ENCODE data around the gene GMDS. TPM values are rescaled to one million over a fixed set of nuclear protein-coding genes. Genes with fewer than 3 reads are reported as not detected.

GMDS gene
- total and polyA plus RNA-seq, 2 of the 8 experiments (the other 6 are each of a cell fraction or from before 2014, with no cell fraction given): 16.8 to 50.0 TPM

DNA sequence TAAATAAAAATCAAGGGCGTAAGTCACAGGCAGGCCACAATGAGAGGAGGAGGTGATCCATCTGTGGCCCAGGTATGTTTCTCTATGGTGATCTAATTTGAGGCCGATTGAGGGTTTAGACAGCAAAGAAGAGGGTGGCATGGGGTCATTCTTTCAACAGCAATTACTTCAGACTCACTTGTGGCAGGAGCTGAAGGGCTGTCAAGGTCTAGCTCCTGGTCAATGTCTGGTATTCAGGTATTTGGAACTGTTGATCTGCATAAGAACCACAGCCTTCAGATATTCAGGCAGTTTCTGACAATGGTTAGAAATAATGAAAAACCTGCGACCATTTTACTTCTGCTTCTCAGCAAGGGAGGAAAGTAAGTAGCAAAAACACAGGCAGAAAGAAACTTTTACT, 376.1 kb downstream of the GMDS start:
- CTCF ChIA-PET (ENCODE audit: partially characterized antibody): interaction anchor here (0.6 to 1.5 kb wide), 3 partner anchors 18 to 903 kb away, joined by 3 to 4 read pairs (median 3); no protein-coding TSS in a partner anchor
- Histone ChIP-seq H4K91ac (replicated peaks; ENCODE audit: insufficient read length, low read length) (no peak overlapping the region), H3K4me2 (ENCODE audit: insufficient read depth in 1 of 2, low read depth in 2 of 2, low read length in 2 of 2) (peak overlapping the region in 1 of 2 experiments; percentile 7; a peak in 1 of 4 replicates), H3K23me2 (ENCODE audit: low read depth, low read length) (no peaks in the 10 kb centered on the region; the same call in 1 of the 2 replicates), H3K79me1 (ENCODE audit: low read depth, low read length) (no peaks in the 10 kb centered on the region; the same call in 1 of the 2 replicates), H3K18ac (ENCODE audit: extremely low read depth, low read length) (no peak overlapping the region), H3K14ac (ENCODE audit: insufficient read length) (no peak overlapping the region), H2AFZ (ENCODE audit: low read length) (no peak overlapping the region), H2AK5ac (ENCODE audit: low read depth, low read length) (no peak overlapping the region), H3K56ac (replicated peaks; ENCODE audit: insufficient read length, low read depth, low read length) (no peak overlapping the region), H3K27ac (ENCODE audit: low read depth, low read length) (no peak overlapping the region), H3K23ac (ENCODE audit: insufficient read length) (no peak overlapping the region), H4K20me1 (replicated peaks in 1 of 2; ENCODE audit: control insufficient read depth in 1 of 2, insufficient read depth in 2 of 2, low read length in 2 of 2) (no peaks in the 10 kb centered on the region), H4K5ac (ENCODE audit: insufficient read length, low read depth, low read length) (no peak overlapping the region), H3K4me3 (ENCODE audit: extremely low read depth in 1 of 4, insufficient read depth in 2 of 4, low read depth in 3 of 4, low read length in 4 of 4) (no peak overlapping the region), H2BK20ac (ENCODE audit: low read length) (no peak overlapping the region), H2BK12ac (ENCODE audit: low read depth, low read length) (no peak overlapping the region; the same call in 1 of the 2 replicates), H3K79me2 (ENCODE audit: control insufficient read depth in 1 of 2, insufficient read depth in 2 of 2, low read length in 2 of 2) (no peaks in the 10 kb centered on the region), H3K9me3 (ENCODE audit: insufficient read depth in 2 of 2, low read depth in 1 of 2, low read length in 1 of 2) (no peaks in the 10 kb centered on the region), H3K9ac (replicated peaks in 1 of 4; ENCODE audit: extremely low read depth in 1 of 4, low read depth in 3 of 4, low read length in 3 of 4) (no peak overlapping the region), H4K8ac (ENCODE audit: extremely low read depth, insufficient read depth, low read length) (no peak overlapping the region), H3K36me3 (ENCODE audit: control insufficient read depth in 2 of 4, insufficient read depth in 4 of 4, low read length in 3 of 4) (no peaks in the 10 kb centered on the region), H2BK5ac (ENCODE audit: low read depth, low read length) (no peak overlapping the region), H2BK15ac (ENCODE audit: low read length) (no peak overlapping the region), H3K27me3 (replicated peaks in 1 of 4; ENCODE audit: control insufficient read depth in 3 of 4, extremely low read depth in 1 of 4, insufficient read depth in 3 of 4, low read length in 3 of 4) (no peaks in the 10 kb centered on the region), H3K4me1 (replicated peaks in 1 of 4; ENCODE audit: control insufficient read depth in 3 of 4, insufficient read depth in 4 of 4, low read length in 3 of 4) (peaks cover 4 to 22% (median 16%) of the 10 kb centered on the region in 4 experiments; a peak in 6 of 7 replicates), H2BK120ac (replicated peaks; ENCODE audit: low read depth, low read length) (no peak overlapping the region), H3K4ac (replicated peaks; ENCODE audit: insufficient read length, low read depth, low read length) (no peak overlapping the region)
- FAIRE-seq (peak; percentile 13), DNase-seq (ENCODE audit: low read depth in 1 of 2, low spot score in 2 of 2) (no peak)
- TF ChIP-seq RXRA (IDR thresholded peaks at IDR 0.05; ENCODE audit: insufficient read depth, low read depth, low read length) (no peak), BCL11A (IDR thresholded peaks at IDR 0.05; ENCODE audit: low read depth in 2 of 2, low read length in 2 of 2) (no peak), CREB1 (IDR thresholded peaks at IDR 0.05) (no peak), JUN (IDR thresholded peaks at IDR 0.05; ENCODE audit: low read depth, low read length) (no peak)
- POLR2A ChIA-PET (ENCODE audit: partially characterized antibody): no interaction called here
- 70% methylated on average over 3 of the region's 3 CpGs; no CpG with 5 or more reads in 1 of the 2 experiments for WGBS, 2 experiments (ENCODE audit: extremely low coverage in 1 of 2, insufficient coverage in 1 of 2, insufficient read length in 1 of 2, insufficient replicate concordance in 2 of 2, low coverage in 1 of 2, low lambda C conversion rate in 2 of 2, missing lambda C conversion rate in 1 of 2)
